GM12872 (cell line): ENCODE data around the gene DPF3.

Source experiments
- TF ChIP-seq, protein P1 (sequence below): IDR thresholded peaks from 3 replicates; pipeline ENCODE4 v1.5.1; 2011; ENCODE audit warnings: low read depth, mild to moderate bottlenecking, low read length, moderate library complexity; ENCODE audit not compliant: insufficient read depth

Gene DPF3

DNA sequence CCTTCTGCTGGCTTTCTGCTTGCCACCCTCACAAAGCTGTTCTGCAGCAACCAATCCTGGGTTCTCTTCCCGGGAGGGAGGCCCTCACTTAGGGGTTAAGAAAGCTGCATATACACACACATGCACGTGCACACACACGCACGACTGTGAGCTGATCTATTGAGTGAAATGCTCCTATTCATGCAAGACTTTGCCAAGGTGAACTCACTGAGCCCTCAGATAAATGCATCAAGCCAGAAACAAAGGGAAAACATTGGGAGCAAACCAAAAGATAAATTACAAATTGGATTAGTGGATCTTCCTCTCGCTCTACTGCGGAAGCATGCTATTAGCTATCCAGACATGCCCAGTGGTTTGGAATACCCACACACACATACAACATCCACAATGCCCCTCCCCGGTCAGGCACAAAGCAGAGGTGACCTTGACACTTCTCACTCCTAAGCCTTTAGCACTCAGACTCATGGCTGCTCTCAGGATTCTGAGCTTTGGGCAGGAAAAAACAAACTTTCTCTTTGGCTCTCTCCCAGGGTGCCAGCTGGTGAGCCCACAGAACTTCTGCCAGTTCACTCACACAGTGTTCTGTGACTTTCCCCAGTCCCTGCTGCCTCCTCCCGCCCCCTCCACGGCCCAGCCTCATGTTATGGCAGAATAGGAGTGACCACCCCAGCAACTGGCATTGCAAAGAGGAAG lies 320.0 kb downstream of the DPF3 start:
- TF ChIP-seq, protein P1, sequence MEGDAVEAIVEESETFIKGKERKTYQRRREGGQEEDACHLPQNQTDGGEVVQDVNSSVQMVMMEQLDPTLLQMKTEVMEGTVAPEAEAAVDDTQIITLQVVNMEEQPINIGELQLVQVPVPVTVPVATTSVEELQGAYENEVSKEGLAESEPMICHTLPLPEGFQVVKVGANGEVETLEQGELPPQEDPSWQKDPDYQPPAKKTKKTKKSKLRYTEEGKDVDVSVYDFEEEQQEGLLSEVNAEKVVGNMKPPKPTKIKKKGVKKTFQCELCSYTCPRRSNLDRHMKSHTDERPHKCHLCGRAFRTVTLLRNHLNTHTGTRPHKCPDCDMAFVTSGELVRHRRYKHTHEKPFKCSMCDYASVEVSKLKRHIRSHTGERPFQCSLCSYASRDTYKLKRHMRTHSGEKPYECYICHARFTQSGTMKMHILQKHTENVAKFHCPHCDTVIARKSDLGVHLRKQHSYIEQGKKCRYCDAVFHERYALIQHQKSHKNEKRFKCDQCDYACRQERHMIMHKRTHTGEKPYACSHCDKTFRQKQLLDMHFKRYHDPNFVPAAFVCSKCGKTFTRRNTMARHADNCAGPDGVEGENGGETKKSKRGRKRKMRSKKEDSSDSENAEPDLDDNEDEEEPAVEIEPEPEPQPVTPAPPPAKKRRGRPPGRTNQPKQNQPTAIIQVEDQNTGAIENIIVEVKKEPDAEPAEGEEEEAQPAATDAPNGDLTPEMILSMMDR = no peak
